ENCODE results near the gene HOXB3.

- TF ChIP-seq POLR2A (IDR thresholded peaks at IDR 0.05), result no peak
- TF ChIP-seq CTCF (IDR thresholded peaks at IDR 0.05), result no peak
- TF ChIP-seq POLR2AphosphoS5 (IDR thresholded peaks at IDR 0.05), result no peak
Measured at GRCh38 chr17:48562934-48563333, 27.1 kb downstream of the HOXB3 start.

All from prostate gland (tissue), 2 donors.